ENCODE results near the gene NDUFS3. TPM values are rescaled to one million over a fixed set of nuclear protein-coding genes. Genes with fewer than 3 reads are reported as not detected.

The NDUFS3 gene
- total RNA-seq, 4 donors from 2014 or later = 55.1 to 65.4 (median 61.1) TPM

- Histone ChIP-seq H3K4me1 (peaks cover 0 to 42% (median 15%) of the 10 kb centered on the region in 4 donors), H3K36me3 (peaks cover 3 to 90% (median 8%) of the 10 kb centered on the region in 3 donors), H3K27me3 (no peaks in the 10 kb centered on the region), H3K9me3 (no peaks in the 10 kb centered on the region), H3K27ac (no peak overlapping the region), H3K4me3 (no peak overlapping the region)
- DNase-seq (ENCODE audit: low spot score in 2 of 2) = no peak
- 82 to 87% methylated on average over 11 of the region's 11 CpGs for WGBS, 2 donors
- no peak for TF ChIP-seq POLR2A (IDR thresholded peaks at IDR 0.05)
These were observed 5.6 kb upstream of the NDUFS3 start for GRCh38 chr11:47573321-47573720.

GRCh38 chr11:47577460-47578041 is 1.3 kb upstream of the NDUFS3 start:
- Histone ChIP-seq H3K27me3 (no peaks in the 10 kb centered on the region), H3K4me1 (peaks cover 0 to 50% (median 27%) of the 10 kb centered on the region in 4 donors), H3K4me3 (peak overlapping the region in 2 of 4 donors; percentile 77 to 95), H3K36me3 (peaks cover 3 to 76% (median 4%) of the 10 kb centered on the region in 3 donors), H3K27ac (peak overlapping the region in 2 of 4 donors; percentile 89 to 95), H3K9me3 (no peaks in the 10 kb centered on the region)
- no peak for DNase-seq (ENCODE audit: low spot score in 2 of 2)
- 56 to 65% methylated on average over 13 of the region's 13 CpGs for WGBS, 2 donors
- TF ChIP-seq POLR2A (IDR thresholded peaks at IDR 0.05) (no peak), CTCF (IDR thresholded peaks at IDR 0.05) (no peak), EP300 (IDR thresholded peaks at IDR 0.05) (no peak)

GRCh38 chr11:47583844-47584243 is 5.0 kb downstream of the NDUFS3 start:
- no peak overlapping the region for H3K27ac ChIP-seq
- H3K27me3 ChIP-seq = no peaks in the 10 kb centered on the region
- H3K4me3 ChIP-seq = no peak overlapping the region
- peaks cover 0 to 49% (median 14%) of the 10 kb centered on the region in 4 donors for H3K4me1 ChIP-seq
- 79 to 81% methylated on average over 5 of the region's 5 CpGs for WGBS, 2 donors
- no peak for DNase-seq (ENCODE audit: low spot score in 2 of 2)
- peaks cover 0 to 60% (median 9%) of the 10 kb centered on the region in 3 donors for H3K36me3 ChIP-seq
- H3K9me3 ChIP-seq = no peaks in the 10 kb centered on the region
- TF ChIP-seq POLR2A (IDR thresholded peaks at IDR 0.05) = no peak
- no peak for TF ChIP-seq EP300 (IDR thresholded peaks at IDR 0.05)
- TF ChIP-seq CTCF (IDR thresholded peaks at IDR 0.05) = no peak

GRCh38 chr11:47586098-47586855 is 7.4 kb downstream of the NDUFS3 start, which contains the start of gene FAM180B:
Gene FAM180B, plus strand, starts transcription at chr11:47586678. Its CDS starts 91 bp downstream, at chr11:47586769.
- Histone ChIP-seq H3K36me3 (peaks cover 0 to 48% (median 9%) of the 10 kb centered on the region in 3 donors), H3K27me3 (no peaks in the 10 kb centered on the region), H3K27ac (peak within 1 kb of the TSS in 2 of 4 donors; percentile 63 to 77), H3K9me3 (no peaks in the 10 kb centered on the region), H3K4me3 (peak within 1 kb of the TSS in 1 of 4 donors; percentile 4), H3K4me1 (peaks cover 0 to 45% (median 2%) of the 10 kb centered on the region in 4 donors)
- TF ChIP-seq POLR2A (IDR thresholded peaks at IDR 0.05) (no peak), EP300 (IDR thresholded peaks at IDR 0.05) (peak in 1 of 2 donors; percentile 9), CTCF (IDR thresholded peaks at IDR 0.05) (no peak)
- 60% methylated on average over 11 to 12 of the region's 12 CpGs for WGBS, 2 donors
- DNase-seq (ENCODE audit: low spot score in 2 of 2) = peak in 1 of 2 donors; percentile 40

- DNase-seq (ENCODE audit: low spot score in 2 of 2) = no peak
- no peaks in the 10 kb centered on the region for H3K9me3 ChIP-seq
- 45 to 53% methylated on average over 6 of the region's 6 CpGs for WGBS, 2 donors
- TF ChIP-seq EP300 (IDR thresholded peaks at IDR 0.05) (no peak), CTCF (IDR thresholded peaks at IDR 0.05) (no peak), POLR2A (IDR thresholded peaks at IDR 0.05) (no peak)
- peak overlapping the region in 2 of 4 donors; percentile 63 to 77 for H3K27ac ChIP-seq
- H3K27me3 ChIP-seq = no peaks in the 10 kb centered on the region
- H3K4me1 ChIP-seq = peaks cover 0 to 45% (median 2%) of the 10 kb centered on the region in 4 donors
- peaks cover 0 to 39% (median 9%) of the 10 kb centered on the region in 3 donors for H3K36me3 ChIP-seq
- peak overlapping the region in 1 of 4 donors; percentile 4 for H3K4me3 ChIP-seq
These were observed 8.3 kb downstream of the NDUFS3 start for GRCh38 chr11:47587039-47587716.
